ENCODE measurements around the gene NCAPG2. TPM values are rescaled to one million over a fixed set of nuclear protein-coding genes. Genes with fewer than 3 reads are reported as not detected.

The NCAPG2 gene
- total RNA-seq, 4 donors from 2014 or later = 3.4 to 9.0 (median 4.3) TPM

GRCh38 chr7:158723714-158724385 lies 19.2 kb upstream of the NCAPG2 start:
- H3K36me3 ChIP-seq = no peaks in the 10 kb centered on the region
- intact Hi-C loops (cut with DNase I; ENCODE audit: low total_unique reads) (no loop called here), in situ Hi-C loops (cut with MboI; ENCODE audit: low pct_ligation_motif_present in 1 of 4, low pct_unique_long_range_greater_than_20kb in 1 of 4, low sequenced_read_pairs in 3 of 4) (no loop called here)
- no peak overlapping the region for H3K27ac ChIP-seq
- TF ChIP-seq POLR2AphosphoS5 (IDR thresholded peaks at IDR 0.05) = no peak
- no peak for TF ChIP-seq CTCF (IDR thresholded peaks at IDR 0.05)
- no peak for TF ChIP-seq POLR2A (IDR thresholded peaks at IDR 0.05)
- TF ChIP-seq EP300 (IDR thresholded peaks at IDR 0.05; ENCODE audit: low read depth) = no peak
- DNase-seq = no peak
- no peaks in the 10 kb centered on the region for H3K4me1 ChIP-seq
- H3K27me3 ChIP-seq = no peaks in the 10 kb centered on the region
- no peak overlapping the region for H3K4me3 ChIP-seq
- no peaks in the 10 kb centered on the region for H3K9me3 ChIP-seq
- WGBS, 2 donors (ENCODE audit: low coverage in 1 of 2) = 90 to 93% methylated on average over 3 to 12 of the region's 12 CpGs

- 86 to 90% methylated on average over 3 to 13 of the region's 13 CpGs for WGBS, 2 donors (ENCODE audit: low coverage in 1 of 2)
- no peak overlapping the region for H3K4me3 ChIP-seq
- no peak overlapping the region for H3K27ac ChIP-seq
- no peak for TF ChIP-seq POLR2AphosphoS5 (IDR thresholded peaks at IDR 0.05)
- TF ChIP-seq EP300 (IDR thresholded peaks at IDR 0.05; ENCODE audit: low read depth) = no peak
- TF ChIP-seq POLR2A (IDR thresholded peaks at IDR 0.05) = no peak
- TF ChIP-seq CTCF (IDR thresholded peaks at IDR 0.05) = no peak
- intact Hi-C loops (cut with DNase I; ENCODE audit: low total_unique reads) = no loop called here
- H3K4me1 ChIP-seq = no peaks in the 10 kb centered on the region
- no peaks in the 10 kb centered on the region for H3K36me3 ChIP-seq
- no peaks in the 10 kb centered on the region for H3K27me3 ChIP-seq
- in situ Hi-C loops (cut with MboI; ENCODE audit: low pct_ligation_motif_present in 1 of 4, low pct_unique_long_range_greater_than_20kb in 1 of 4, low sequenced_read_pairs in 3 of 4) = no loop called here
- DNase-seq = no peak
- no peaks in the 10 kb centered on the region for H3K9me3 ChIP-seq
Observed at GRCh38 chr7:158723266-158723665, 18.7 kb upstream of the NCAPG2 start.

- intact Hi-C loops (cut with DNase I; ENCODE audit: low total_unique reads) = no loop called here
- WGBS, 2 donors (ENCODE audit: low coverage in 1 of 2) = 95% methylated on average over 5 to 6 of the region's 6 CpGs
Observed at GRCh38 chr7:158722574-158723237, 18.1 kb upstream of the NCAPG2 start.

More at GRCh38 chr7:158722574-158723237, 18.1 kb upstream of the NCAPG2 start:
- Histone ChIP-seq H3K36me3 (no peaks in the 10 kb centered on the region), H3K27ac (no peak overlapping the region), H3K4me3 (no peak overlapping the region), H3K27me3 (no peaks in the 10 kb centered on the region), H3K9me3 (no peaks in the 10 kb centered on the region), H3K4me1 (no peaks in the 10 kb centered on the region)
- no peak for TF ChIP-seq POLR2A (IDR thresholded peaks at IDR 0.05)
- no peak for TF ChIP-seq EP300 (IDR thresholded peaks at IDR 0.05; ENCODE audit: low read depth)
- no peak for TF ChIP-seq POLR2AphosphoS5 (IDR thresholded peaks at IDR 0.05)
- no peak for TF ChIP-seq CTCF (IDR thresholded peaks at IDR 0.05)
- DNase-seq = no peak
- in situ Hi-C loops (cut with MboI; ENCODE audit: low pct_ligation_motif_present in 1 of 4, low pct_unique_long_range_greater_than_20kb in 1 of 4, low sequenced_read_pairs in 3 of 4) = no loop called here

Data from transverse colon (tissue), 4 donors.